Stomach (tissue), 4 donors: ENCODE measurements around the gene KIF2C.

Experiments used
- CTCF ChIP-seq, 7 experiments: fragments of 450-650 bp in 4 of 7; fragments of 200-600 bp in 3 of 7; sonication (generic) in 3 of 7; IDR thresholded peaks; one replicate each; pipeline ENCODE4 v1.5.1; 2016 to 2019; ENCODE audit warnings: antibody characterized with exemption in 7 of 7, control low read depth in 2 of 7, mild to moderate bottlenecking in 1 of 7
- POLR2A ChIP-seq, 4 donors: fragments of 450-650 bp; IDR thresholded peaks; one replicate each; pipeline ENCODE4 v1.6.1; 2016; ENCODE audit warnings: antibody characterized with exemption in 4 of 4, control low read depth in 2 of 4, mild to moderate bottlenecking in 1 of 4, moderate library complexity in 1 of 4

GRCh38 chr1:44801491-44802305 is 62.1 kb downstream of the KIF2C start:
- TF ChIP-seq CTCF (IDR thresholded peaks at IDR 0.05) (no peak), POLR2A (IDR thresholded peaks at IDR 0.05) (no peak)
